ENCODE data around the gene CPNE5. TPM values are rescaled to one million over a fixed set of nuclear protein-coding genes. Genes with fewer than 3 reads are reported as not detected.

The CPNE5 gene
- total and polyA plus RNA-seq, 9 donors, result 1.4 to 22.1 (median 6.2) TPM

GRCh38 chr6:36830577-36830976 is 8.7 kb downstream of the CPNE5 start:
- Histone ChIP-seq H3K27ac (no peak overlapping the region), H3K36me3 (no peaks in the 10 kb centered on the region), H3K4me3 (no peak overlapping the region), H3K27me3 (no peaks in the 10 kb centered on the region), H3K9me3 (no peaks in the 10 kb centered on the region), H3K4me1 (ENCODE audit: insufficient read depth) (peaks cover 8% of the 10 kb centered on the region)
- WGBS, 3 donors, result 53 to 59% (median 54%) methylated on average over 2 of the region's 2 CpGs
- intact Hi-C loops (cut with DNase I), result loop anchor here in 1 of 4 donors (5.0 kb wide), 1 partner anchor 53 kb away; no protein-coding TSS in a partner anchor
- DNase-seq, result no peak
- TF ChIP-seq POLR2A (IDR thresholded peaks at IDR 0.05), result no peak
- no peak for TF ChIP-seq CTCF (IDR thresholded peaks at IDR 0.05)
- TF ChIP-seq EP300 (IDR thresholded peaks at IDR 0.05), result no peak

GRCh38 chr6:36829919-36830544 is 9.2 kb downstream of the CPNE5 start:
- Histone ChIP-seq H3K36me3 (no peaks in the 10 kb centered on the region), H3K27me3 (no peaks in the 10 kb centered on the region), H3K27ac (no peak overlapping the region), H3K4me3 (no peak overlapping the region), H3K9me3 (no peaks in the 10 kb centered on the region), H3K4me1 (ENCODE audit: insufficient read depth) (peaks cover 8% of the 10 kb centered on the region)
- intact Hi-C loops (cut with DNase I), result loop anchor here in 1 of 4 donors (5.0 kb wide), 1 partner anchor 53 kb away; no protein-coding TSS in a partner anchor
- no peak for TF ChIP-seq CTCF (IDR thresholded peaks at IDR 0.05)
- no peak for TF ChIP-seq EP300 (IDR thresholded peaks at IDR 0.05)
- TF ChIP-seq POLR2A (IDR thresholded peaks at IDR 0.05), result no peak
- DNase-seq, result peak; percentile 78 to 89 (median 83)
- 19 to 31% (median 24%) methylated on average over 11 of the region's 11 CpGs for WGBS, 3 donors

DNA sequence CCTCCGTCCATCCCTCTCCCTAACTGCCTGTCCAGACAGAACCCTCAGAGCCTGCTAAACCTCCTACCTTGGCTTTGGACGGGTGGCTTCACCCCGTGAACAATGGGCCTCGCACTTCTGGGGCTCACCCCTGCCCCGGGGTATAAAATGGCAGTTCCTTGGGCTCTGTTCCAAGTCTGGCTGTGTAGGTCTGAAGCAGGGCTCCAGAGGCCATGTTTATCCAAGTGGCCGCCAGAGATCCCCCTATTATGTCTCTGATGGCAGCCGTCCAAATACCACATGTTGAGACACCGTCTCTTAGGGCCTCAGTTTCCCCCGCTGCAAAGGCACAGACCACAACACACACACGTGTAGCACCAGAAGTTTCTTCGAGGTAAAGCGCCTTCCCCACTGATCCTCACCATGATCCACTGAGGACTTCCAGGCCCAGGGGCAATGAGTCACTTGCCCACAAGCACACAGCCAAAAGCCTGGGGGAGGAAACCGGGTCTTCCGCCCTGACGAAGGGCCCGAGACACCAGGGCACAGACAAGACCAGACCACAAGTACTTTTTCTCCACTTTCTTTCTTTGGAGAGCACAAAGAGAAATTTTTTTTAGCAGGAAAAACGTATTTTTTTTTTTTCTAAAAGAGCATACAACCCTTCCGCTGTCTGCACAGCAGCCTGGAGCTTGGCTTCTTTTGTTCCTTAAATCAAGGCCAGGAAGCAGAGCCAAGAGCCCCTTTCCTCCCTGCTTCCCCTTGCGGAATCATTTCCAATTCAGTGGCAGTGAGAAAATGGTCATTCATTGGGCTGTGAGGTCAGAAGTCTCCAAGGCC is 11.8 kb downstream of the CPNE5 start:
- Histone ChIP-seq H3K27ac (no peak overlapping the region), H3K36me3 (no peaks in the 10 kb centered on the region), H3K4me3 (no peak overlapping the region), H3K9me3 (no peaks in the 10 kb centered on the region), H3K27me3 (no peaks in the 10 kb centered on the region), H3K4me1 (ENCODE audit: insufficient read depth) (peaks cover 8% of the 10 kb centered on the region)
- DNase-seq, result peak in 4 of 5 donors; percentile 51 to 74 (median 61)
- intact Hi-C loops (cut with DNase I), result no loop called here
- 28 to 38% (median 35%) methylated on average over 19 of the region's 19 CpGs for WGBS, 3 donors
- TF ChIP-seq POLR2A (IDR thresholded peaks at IDR 0.05) (no peak), CTCF (IDR thresholded peaks at IDR 0.05) (no peak), EP300 (IDR thresholded peaks at IDR 0.05) (no peak)

DNA sequence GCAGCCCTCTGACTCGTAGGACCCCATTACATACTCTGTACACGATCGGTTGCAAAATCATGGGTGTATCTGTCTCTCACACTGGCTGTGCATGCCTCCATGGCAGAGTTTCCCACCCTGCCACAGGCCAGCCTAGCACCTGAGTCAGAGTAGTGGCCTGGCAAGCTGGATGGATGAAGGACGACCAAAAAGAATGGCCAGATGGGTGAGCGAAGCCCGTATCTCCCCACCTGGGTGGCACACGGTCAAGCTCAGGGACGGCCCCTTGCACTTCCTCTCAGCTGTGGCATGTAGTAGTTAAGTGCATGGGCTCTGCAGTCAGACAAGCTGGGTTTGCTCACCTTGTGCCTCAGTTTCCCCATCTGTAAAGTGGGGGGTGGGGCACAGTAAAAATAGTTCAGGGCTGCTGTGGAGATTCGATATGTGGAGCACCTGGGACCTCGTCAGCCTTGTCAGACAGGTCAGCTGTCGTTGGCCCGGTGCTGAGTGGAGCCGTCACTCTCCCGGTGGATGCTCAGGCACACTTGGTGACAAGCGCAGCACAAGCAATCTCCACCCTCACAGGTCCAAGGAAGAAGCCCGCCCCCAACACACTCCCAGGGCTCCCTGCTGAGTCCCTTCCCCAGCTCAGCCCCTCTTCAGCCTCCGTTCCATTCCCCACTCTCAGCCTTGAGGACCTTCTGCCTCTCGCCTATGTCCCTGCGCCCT is 12.6 kb downstream of the CPNE5 start:
- DNase-seq, result no peak
- Histone ChIP-seq H3K27me3 (no peaks in the 10 kb centered on the region), H3K4me3 (no peak overlapping the region), H3K4me1 (ENCODE audit: insufficient read depth) (peaks cover 8% of the 10 kb centered on the region), H3K36me3 (no peaks in the 10 kb centered on the region), H3K9me3 (no peaks in the 10 kb centered on the region), H3K27ac (no peak overlapping the region)
- intact Hi-C loops (cut with DNase I), result no loop called here
- TF ChIP-seq POLR2A (IDR thresholded peaks at IDR 0.05) (no peak), CTCF (IDR thresholded peaks at IDR 0.05) (no peak), EP300 (IDR thresholded peaks at IDR 0.05) (no peak)
- WGBS, 3 donors, result 95% methylated on average over 19 of the region's 19 CpGs

Measured in ovary (tissue), 9 donors.